ENCODE results near the gene DLL1.
"Not testable (repeated sequence)": the region's sequence is repeated elsewhere in the genome, so short reads cannot be mapped to it uniquely, and the experiment has no call there.

DLL1 gene

GRCh38 chr6:170267688-170268087 lies 23.2 kb downstream of the DLL1 start:
- Histone ChIP-seq H3K4me2 (ENCODE audit: low read length) (no peak overlapping the region), H3K9me2 (ENCODE audit: low read depth, low read length) (no peaks in the 10 kb centered on the region), H3K27ac (ENCODE audit: low read depth, low read length, poor library complexity, severe bottlenecking) (no peak overlapping the region), H3K9me3 (ENCODE audit: low read length) (no peaks in the 10 kb centered on the region), H3K9ac (ENCODE audit: low read length) (no peak overlapping the region), H3K27me3 (ENCODE audit: insufficient read depth, low read length) (0 out of 2 replicates have a peak, but pooled peaks cover 7% of the 10 kb centered on the region), H4K20me1 (ENCODE audit: insufficient read depth, low read length) (no peaks in the 10 kb centered on the region), H3F3A (ENCODE audit: insufficient read depth, low read length) (no peaks in the 10 kb centered on the region), H3K36me3 (ENCODE audit: insufficient read depth, low read length) (no peaks in the 10 kb centered on the region), H3K4me1 (ENCODE audit: insufficient read depth, low read length, severe bottlenecking) (peaks cover 7% of the 10 kb centered on the region), H3K79me2 (ENCODE audit: insufficient read depth, low read length) (no peaks in the 10 kb centered on the region), H3K4me3 (ENCODE audit: low read depth, low read length, poor library complexity, severe bottlenecking) (no peak overlapping the region), H2AFZ (ENCODE audit: low read length) (no peak overlapping the region)
- TF ChIP-seq EZH2 (IDR thresholded peaks at IDR 0.05; ENCODE audit: borderline replicate concordance, low read length) (no peak), CTCF (IDR thresholded peaks at IDR 0.05; ENCODE audit: low read length) (no peak)

GRCh38 chr6:170266061-170266825 lies 24.6 kb downstream of the DLL1 start:
- no peak overlapping the region for H3K27ac ChIP-seq (ENCODE audit: low read depth, low read length, poor library complexity, severe bottlenecking)
- no peaks in the 10 kb centered on the region for H3K9me2 ChIP-seq (ENCODE audit: low read depth, low read length)
- H3K9ac ChIP-seq (ENCODE audit: low read length) = no peak overlapping the region
- no peak overlapping the region for H3K4me3 ChIP-seq (ENCODE audit: low read depth, low read length, poor library complexity, severe bottlenecking)
- no peaks in the 10 kb centered on the region for H3F3A ChIP-seq (ENCODE audit: insufficient read depth, low read length)
- H4K20me1 ChIP-seq (ENCODE audit: insufficient read depth, low read length) = no peaks in the 10 kb centered on the region
- H3K4me2 ChIP-seq (ENCODE audit: low read length) = no peak overlapping the region
- H2AFZ ChIP-seq (ENCODE audit: low read length) = no peak overlapping the region
- no peaks in the 10 kb centered on the region for H3K79me2 ChIP-seq (ENCODE audit: insufficient read depth, low read length)
- TF ChIP-seq EZH2 (IDR thresholded peaks at IDR 0.05; ENCODE audit: borderline replicate concordance, low read length) (no peak), CTCF (IDR thresholded peaks at IDR 0.05; ENCODE audit: low read length) (no peak)
- no peaks in the 10 kb centered on the region for H3K4me1 ChIP-seq (ENCODE audit: insufficient read depth, low read length, severe bottlenecking)
- H3K9me3 ChIP-seq (ENCODE audit: low read length) = no peaks in the 10 kb centered on the region
- no peaks in the 10 kb centered on the region for H3K36me3 ChIP-seq (ENCODE audit: insufficient read depth, low read length)
- H3K27me3 ChIP-seq (ENCODE audit: insufficient read depth, low read length) = no peaks in the 10 kb centered on the region

GRCh38 chr6:170265655-170266054 lies 25.2 kb downstream of the DLL1 start:
- H3K4me1 ChIP-seq (ENCODE audit: insufficient read depth, low read length, severe bottlenecking) = no peaks in the 10 kb centered on the region
- H3K9me2 ChIP-seq (ENCODE audit: low read depth, low read length) = no peaks in the 10 kb centered on the region
- no peak overlapping the region for H3K9ac ChIP-seq (ENCODE audit: low read length)
- no peak overlapping the region for H3K27ac ChIP-seq (ENCODE audit: low read depth, low read length, poor library complexity, severe bottlenecking)
- no peaks in the 10 kb centered on the region for H3K27me3 ChIP-seq (ENCODE audit: insufficient read depth, low read length)
- no peaks in the 10 kb centered on the region for H4K20me1 ChIP-seq (ENCODE audit: insufficient read depth, low read length)
- no peak overlapping the region for H3K4me3 ChIP-seq (ENCODE audit: low read depth, low read length, poor library complexity, severe bottlenecking)
- TF ChIP-seq EZH2 (IDR thresholded peaks at IDR 0.05; ENCODE audit: borderline replicate concordance, low read length) (no peak), CTCF (IDR thresholded peaks at IDR 0.05; ENCODE audit: low read length) (no peak)
- H3K9me3 ChIP-seq (ENCODE audit: low read length) = no peaks in the 10 kb centered on the region
- no peaks in the 10 kb centered on the region for H3K79me2 ChIP-seq (ENCODE audit: insufficient read depth, low read length)
- no peak overlapping the region for H2AFZ ChIP-seq (ENCODE audit: low read length)
- H3K36me3 ChIP-seq (ENCODE audit: insufficient read depth, low read length) = no peaks in the 10 kb centered on the region
- no peak overlapping the region for H3K4me2 ChIP-seq (ENCODE audit: low read length)
- H3F3A ChIP-seq (ENCODE audit: insufficient read depth, low read length) = no peaks in the 10 kb centered on the region

- not testable (repeated sequence) for H3F3A ChIP-seq (ENCODE audit: insufficient read depth, low read length); H3K9ac ChIP-seq (ENCODE audit: low read length); H3K4me2 ChIP-seq (ENCODE audit: low read length); H2AFZ ChIP-seq (ENCODE audit: low read length); H3K4me3 ChIP-seq (ENCODE audit: low read depth, low read length, poor library complexity, severe bottlenecking); H3K4me1 ChIP-seq (ENCODE audit: insufficient read depth, low read length, severe bottlenecking); H3K79me2 ChIP-seq (ENCODE audit: insufficient read depth, low read length); H3K36me3 ChIP-seq (ENCODE audit: insufficient read depth, low read length); H4K20me1 ChIP-seq (ENCODE audit: insufficient read depth, low read length); H3K9me2 ChIP-seq (ENCODE audit: low read depth, low read length); H3K9me3 ChIP-seq (ENCODE audit: low read length); H3K27me3 ChIP-seq (ENCODE audit: insufficient read depth, low read length); H3K27ac ChIP-seq (ENCODE audit: low read depth, low read length, poor library complexity, severe bottlenecking)
These were observed 26.2 kb downstream of the DLL1 start for GRCh38 chr6:170264644-170265043.
